Measurements from ENCODE around the gene WDR26.

Gene WDR26

GRCh38 chr1:224435999-224436398 lies 1.4 kb upstream of the WDR26 start:
- ChIA-PET CTCF (interaction anchor here (0.6 to 1.9 kb wide), 2 partner anchors 22 to 264 kb away, joined by 4 to 10 read pairs; no protein-coding TSS in a partner anchor), POLR2A (ENCODE audit: low non-redundant PET) (interaction anchor here (0.6 to 2.3 kb wide), 2 partner anchors 19 to 62 kb away, joined by 3 to 9 read pairs; no protein-coding TSS in a partner anchor)
- no peak for DNase-seq (ENCODE audit: low spot score)
- H3K27ac ChIP-seq: no peak overlapping the region
- TF ChIP-seq, protein P1, sequence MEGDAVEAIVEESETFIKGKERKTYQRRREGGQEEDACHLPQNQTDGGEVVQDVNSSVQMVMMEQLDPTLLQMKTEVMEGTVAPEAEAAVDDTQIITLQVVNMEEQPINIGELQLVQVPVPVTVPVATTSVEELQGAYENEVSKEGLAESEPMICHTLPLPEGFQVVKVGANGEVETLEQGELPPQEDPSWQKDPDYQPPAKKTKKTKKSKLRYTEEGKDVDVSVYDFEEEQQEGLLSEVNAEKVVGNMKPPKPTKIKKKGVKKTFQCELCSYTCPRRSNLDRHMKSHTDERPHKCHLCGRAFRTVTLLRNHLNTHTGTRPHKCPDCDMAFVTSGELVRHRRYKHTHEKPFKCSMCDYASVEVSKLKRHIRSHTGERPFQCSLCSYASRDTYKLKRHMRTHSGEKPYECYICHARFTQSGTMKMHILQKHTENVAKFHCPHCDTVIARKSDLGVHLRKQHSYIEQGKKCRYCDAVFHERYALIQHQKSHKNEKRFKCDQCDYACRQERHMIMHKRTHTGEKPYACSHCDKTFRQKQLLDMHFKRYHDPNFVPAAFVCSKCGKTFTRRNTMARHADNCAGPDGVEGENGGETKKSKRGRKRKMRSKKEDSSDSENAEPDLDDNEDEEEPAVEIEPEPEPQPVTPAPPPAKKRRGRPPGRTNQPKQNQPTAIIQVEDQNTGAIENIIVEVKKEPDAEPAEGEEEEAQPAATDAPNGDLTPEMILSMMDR (conservative IDR thresholded peaks at IDR 0.05; ENCODE audit: low read depth): no peak

DNA sequence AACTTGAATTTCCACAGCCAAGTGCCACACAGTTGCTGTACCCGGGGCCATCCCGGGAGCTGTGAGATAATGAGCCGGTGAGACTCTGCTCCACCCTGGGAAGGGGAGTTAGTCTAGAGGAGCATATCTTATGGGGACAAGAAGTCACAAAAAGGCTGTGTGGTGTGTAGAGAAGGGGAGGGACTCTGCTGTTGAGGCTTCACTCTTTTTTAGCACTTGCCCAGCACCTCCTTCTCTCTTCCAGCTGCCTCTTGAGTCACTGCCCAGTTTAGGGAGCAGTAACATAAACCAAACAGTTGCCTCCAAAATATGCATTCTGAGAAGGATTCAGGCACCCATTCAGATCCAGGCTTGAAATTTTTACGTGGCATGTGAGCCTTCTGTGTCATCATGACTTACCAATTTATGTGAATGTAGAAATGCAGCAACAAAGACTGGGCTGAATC lies 744 bp upstream of the WDR26 start:
- TF ChIP-seq, protein P1 (conservative IDR thresholded peaks at IDR 0.05; ENCODE audit: low read depth): no peak
- CTCF ChIA-PET: interaction anchor here (0.6 to 1.9 kb wide), 2 partner anchors 22 to 40 kb away, joined by 4 to 10 read pairs; no protein-coding TSS in a partner anchor
- peak overlapping the region; percentile 88 for H3K27ac ChIP-seq
- no peak for DNase-seq (ENCODE audit: low spot score)
- POLR2A ChIA-PET (ENCODE audit: low non-redundant PET): interaction anchor here (1.0 to 2.3 kb wide), 2 partner anchors 19 to 22 kb away, joined by 3 to 9 read pairs; no protein-coding TSS in a partner anchor

DNA sequence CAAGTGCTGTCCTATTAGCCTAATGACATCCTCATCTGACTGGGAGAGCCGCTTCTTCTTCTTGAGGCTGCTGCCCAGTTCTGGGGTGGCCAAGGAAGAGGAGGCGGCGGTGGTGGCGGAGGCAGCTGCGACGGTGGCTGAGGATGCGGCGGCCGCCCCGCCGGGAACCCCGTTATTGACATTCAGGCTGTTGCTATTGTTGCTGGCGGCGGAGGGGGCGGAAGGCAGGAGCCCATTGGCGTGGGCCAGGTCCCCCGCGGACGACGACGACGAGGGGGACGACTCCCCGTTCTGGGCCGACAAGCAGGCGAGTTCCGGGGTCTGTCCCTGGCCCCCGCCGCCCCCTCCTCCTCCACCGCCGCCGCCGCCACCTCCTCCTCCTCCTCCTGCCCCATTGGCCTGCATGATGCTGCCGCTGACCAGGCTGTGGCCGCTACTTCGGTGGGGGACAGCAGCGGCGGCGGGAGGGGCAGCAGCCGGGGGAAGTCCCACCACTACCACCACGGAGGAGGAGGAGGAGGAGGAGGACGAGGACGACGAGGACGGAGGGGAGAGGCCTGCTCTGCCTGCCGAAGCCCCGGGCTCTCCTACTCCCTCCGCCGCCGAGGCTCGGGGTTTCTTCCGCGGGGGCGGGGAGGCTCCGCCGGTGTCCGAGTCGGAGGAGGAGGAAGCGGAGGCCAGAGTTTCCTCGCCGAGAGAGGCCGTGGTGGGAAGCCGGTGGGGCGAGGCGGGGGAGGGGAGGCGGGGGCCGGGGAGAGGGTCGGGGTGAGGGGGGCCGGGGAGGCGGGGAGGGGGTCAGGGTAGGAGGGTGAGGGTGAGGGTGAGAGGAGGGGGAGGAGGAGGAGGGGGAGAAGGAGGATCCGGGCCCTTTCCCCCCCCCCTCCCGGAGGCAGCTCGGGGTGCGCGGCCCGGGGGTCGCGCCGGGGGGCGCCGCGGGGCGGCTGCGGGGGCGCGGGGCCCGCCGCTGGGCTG lies 610 bp downstream of the WDR26 start:
- H3K27ac ChIP-seq: peak overlapping the region; percentile 88
- TF ChIP-seq, protein P1 (conservative IDR thresholded peaks at IDR 0.05; ENCODE audit: low read depth): no peak
- ChIA-PET CTCF (no interaction called here), POLR2A (ENCODE audit: low non-redundant PET) (interaction anchor here (0.5 to 2.3 kb wide), 4 partner anchors 18 to 1010 kb away, joined by 3 to 10 read pairs (median 6); no protein-coding TSS in a partner anchor)
- no peak for DNase-seq (ENCODE audit: low spot score)

DNA sequence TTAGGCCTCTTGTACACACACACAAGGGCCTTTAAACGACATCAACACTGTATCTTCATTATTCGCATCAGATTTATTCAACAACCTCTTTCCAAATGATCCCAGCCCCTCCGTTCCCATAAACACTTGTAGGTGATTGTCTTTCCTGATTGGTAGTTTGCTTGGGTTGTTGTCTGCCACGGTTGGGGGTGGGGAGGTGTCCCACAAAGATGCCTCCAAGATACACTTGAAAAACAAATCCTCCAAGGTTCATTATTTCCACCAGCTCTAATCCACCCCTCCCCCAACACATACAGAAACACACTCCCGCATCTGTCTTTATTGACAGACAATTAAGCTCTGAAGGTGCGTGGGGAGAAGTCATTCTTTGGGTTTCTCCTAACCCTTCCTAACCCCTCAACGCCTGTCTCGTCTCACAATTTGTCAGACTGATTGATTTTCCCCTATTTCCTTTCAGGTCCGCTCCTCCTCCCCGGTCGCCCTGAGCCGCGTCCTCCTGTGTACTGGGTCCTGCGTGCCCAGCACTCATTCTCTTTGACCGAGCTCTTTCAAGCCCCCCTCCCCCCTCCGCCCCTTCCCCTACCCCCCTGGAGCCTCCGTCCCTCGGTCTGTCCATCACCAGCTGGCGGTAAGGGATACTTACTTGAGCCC lies 1.4 kb downstream of the WDR26 start:
- POLR2A ChIA-PET (ENCODE audit: low non-redundant PET): no interaction called here
- TF ChIP-seq, protein P1 (conservative IDR thresholded peaks at IDR 0.05; ENCODE audit: low read depth): no peak
- DNase-seq (ENCODE audit: low spot score): no peak
- CTCF ChIA-PET: no interaction called here
- peak overlapping the region; percentile 88 for H3K27ac ChIP-seq

GRCh38 chr1:224432672-224433040 lies 1.9 kb downstream of the WDR26 start:
- TF ChIP-seq, protein P1 (conservative IDR thresholded peaks at IDR 0.05; ENCODE audit: low read depth): no peak
- no peak for DNase-seq (ENCODE audit: low spot score)
- POLR2A ChIA-PET (ENCODE audit: low non-redundant PET): no interaction called here
- H3K27ac ChIP-seq: no peak overlapping the region
- CTCF ChIA-PET: interaction anchor here (1.5 kb wide), 1 partner anchor 23 kb away, joined by 6 read pairs; no protein-coding TSS in a partner anchor

- DNase-seq (ENCODE audit: low spot score): no peak
- TF ChIP-seq, protein P1 (conservative IDR thresholded peaks at IDR 0.05; ENCODE audit: low read depth): no peak
- POLR2A ChIA-PET (ENCODE audit: low non-redundant PET): no interaction called here
- no peak overlapping the region for H3K27ac ChIP-seq
- CTCF ChIA-PET: interaction anchor here (0.8 to 1.5 kb wide), 2 partner anchors 24 to 25 kb away, joined by 4 to 6 read pairs; no protein-coding TSS in a partner anchor
Observed at GRCh38 chr1:224432146-224432545, 2.5 kb downstream of the WDR26 start.

All from RWPE1 (cell line).